G401 (cell line): ENCODE data around the gene AQP6. TPM values are rescaled to one million over a fixed set of nuclear protein-coding genes. Genes with fewer than 3 reads are reported as not detected.

Experiments used
- DNase-seq: peaks from one replicate; pipeline ENCODE4 v3.0.0-alpha.2; 2015; ENCODE audit warnings: low spot score
- in situ Hi-C: cut with HindIII; loops from 2 replicates; pipeline ENCODE4 v1.10.0; 2016; ENCODE audit warnings: low sequenced_read_pairs, mixed read lengths
- total RNA-seq: library from RNA; depleted of rRNA; stranded (reverse); fragments of >200 nt; shearing (Covaris generic); gene quantifications from 2 replicates; pipeline ENCODE4 v1.2.3, GENCODE V29; 2014; rRNA removed

AQP6 gene, protein sequence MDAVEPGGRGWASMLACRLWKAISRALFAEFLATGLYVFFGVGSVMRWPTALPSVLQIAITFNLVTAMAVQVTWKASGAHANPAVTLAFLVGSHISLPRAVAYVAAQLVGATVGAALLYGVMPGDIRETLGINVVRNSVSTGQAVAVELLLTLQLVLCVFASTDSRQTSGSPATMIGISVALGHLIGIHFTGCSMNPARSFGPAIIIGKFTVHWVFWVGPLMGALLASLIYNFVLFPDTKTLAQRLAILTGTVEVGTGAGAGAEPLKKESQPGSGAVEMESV
- total RNA-seq: 0.37 and 1.6 TPM in 2 replicates

DNA sequence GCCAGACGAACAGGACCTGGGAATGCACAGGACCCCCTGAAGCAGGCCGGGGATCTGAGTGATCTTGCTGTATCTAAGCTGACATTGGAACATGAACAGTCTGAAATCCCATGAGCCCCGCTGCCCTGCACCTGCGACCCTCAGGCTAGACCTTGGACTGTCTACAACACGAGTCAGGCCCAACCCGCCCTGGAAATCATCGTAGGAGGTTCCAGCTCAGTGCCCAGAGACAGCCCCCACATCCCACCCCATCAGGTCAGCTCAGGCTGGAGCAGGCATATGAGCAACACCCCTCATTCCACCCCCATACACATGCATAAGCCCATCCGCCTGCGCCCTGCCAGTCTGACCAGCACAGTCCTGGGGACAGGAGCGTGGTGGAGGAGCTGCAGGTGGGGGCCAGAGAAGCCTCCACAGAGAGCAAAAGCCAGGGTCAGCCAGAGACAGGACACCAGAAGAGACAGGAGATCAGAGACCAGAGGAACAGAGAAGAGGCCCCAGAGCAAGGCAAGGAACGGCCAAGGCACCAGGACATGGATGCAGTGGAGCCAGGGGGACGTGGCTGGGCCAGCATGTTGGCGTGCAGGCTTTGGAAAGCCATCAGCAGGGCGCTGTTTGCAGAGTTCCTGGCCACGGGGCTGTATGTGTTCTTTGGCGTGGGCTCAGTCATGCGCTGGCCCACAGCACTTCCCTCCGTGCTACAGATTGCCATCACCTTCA lies at the start of gene AQP6:
Gene AQP6 (plus strand): TSS at position 307 of the 720 bp plus-strand sequence. CDS start 227 bp downstream, at position 534.
- DNase-seq: no peak
- in situ Hi-C loops: no loop called here

DNA sequence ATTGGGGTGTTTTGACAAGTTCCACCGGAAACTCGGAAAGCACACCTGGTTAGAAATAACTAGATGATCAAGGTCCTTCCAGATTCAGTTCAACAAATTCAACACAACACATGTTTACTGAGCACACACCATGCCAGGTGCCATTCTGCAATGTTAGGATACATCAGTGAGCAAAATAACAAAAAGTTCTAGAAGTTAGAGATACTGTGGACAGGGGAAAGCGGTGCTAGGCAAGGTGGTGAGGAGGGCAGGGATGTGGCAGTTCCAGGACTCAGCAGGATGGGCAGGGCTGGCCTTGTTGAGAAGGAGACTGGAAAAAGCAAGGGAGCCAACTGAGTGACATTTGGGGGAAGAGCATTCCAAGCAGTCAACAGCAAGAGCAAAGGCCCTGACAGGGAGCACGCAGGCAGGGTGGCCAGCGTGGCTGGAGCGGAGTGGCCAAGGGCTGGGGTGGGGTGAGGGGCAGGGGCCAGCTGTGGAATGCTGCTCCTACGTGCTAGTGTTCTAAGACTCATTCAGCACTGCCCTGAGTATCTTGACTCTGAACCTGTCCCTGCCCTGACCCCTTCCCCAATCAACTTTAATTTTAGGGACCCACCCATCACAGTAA lies 49.6 kb upstream of the AQP6 start:
- in situ Hi-C loops: no loop called here

DNA sequence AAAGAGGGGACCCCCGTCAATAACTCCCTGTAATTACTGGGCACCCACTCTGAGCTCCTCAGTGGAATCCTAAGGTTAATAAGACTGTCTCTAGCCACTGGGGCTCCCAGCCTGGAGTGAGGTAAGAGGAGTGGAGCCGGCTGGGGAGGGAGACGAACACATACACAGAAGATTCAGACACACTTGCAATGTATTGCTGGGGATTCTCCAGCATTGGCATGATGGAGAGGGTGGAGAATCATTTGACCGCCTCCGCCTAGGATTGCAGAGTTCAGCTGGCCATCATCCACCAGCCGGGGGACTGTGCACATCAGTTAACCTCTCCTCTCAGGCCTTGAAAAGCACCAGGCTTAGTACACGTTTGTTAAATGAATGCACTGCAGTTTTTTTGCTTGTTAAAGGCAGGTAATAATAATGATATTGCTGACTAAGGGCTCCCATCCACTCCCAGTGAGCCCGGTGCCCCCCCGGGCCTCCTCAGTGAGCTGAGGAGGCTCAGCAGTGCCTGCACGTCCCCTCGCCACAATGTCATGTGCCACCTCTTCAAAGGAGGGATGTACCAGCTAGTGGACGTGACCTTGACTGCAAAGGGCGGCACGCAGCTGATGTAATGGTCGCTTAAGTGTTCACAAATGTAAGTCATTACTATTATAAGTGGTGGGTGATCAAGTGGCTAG lies 48.7 kb upstream of the AQP6 start:
- no peak for DNase-seq
- in situ Hi-C loops: no loop called here

More for the DNA sequence above, 49.6 kb upstream of the AQP6 start:
- no peak for DNase-seq

DNA sequence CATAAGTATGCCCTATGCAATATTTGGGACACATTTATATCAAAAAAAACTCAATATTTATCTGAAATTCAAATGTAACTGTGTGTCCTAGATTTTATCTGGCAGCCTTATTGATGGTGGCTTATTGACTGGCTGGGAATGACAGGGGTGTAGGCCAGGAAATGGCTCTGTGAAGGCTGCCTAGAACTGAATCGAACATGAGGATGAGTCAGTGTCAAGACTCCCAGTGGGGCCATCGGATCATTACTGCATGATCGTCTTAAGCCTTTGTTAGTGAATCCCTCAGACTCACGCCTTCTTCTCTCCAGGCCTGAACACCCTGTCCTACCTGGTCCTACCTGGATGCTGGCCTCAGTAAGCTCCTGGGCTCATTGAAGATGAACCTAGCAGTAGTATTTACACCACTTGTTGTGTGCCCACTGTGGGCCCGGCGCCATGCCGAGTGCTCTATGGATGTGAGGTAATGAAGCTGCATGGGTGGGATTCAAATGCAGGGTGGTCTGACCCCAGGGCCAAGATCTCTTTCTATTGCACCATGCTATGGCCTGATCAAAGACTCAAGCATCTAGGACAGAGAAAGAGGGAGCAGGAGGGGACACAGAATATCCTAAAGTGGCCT lies 48.0 kb upstream of the AQP6 start:
- DNase-seq: no peak
- in situ Hi-C loops: no loop called here

DNA sequence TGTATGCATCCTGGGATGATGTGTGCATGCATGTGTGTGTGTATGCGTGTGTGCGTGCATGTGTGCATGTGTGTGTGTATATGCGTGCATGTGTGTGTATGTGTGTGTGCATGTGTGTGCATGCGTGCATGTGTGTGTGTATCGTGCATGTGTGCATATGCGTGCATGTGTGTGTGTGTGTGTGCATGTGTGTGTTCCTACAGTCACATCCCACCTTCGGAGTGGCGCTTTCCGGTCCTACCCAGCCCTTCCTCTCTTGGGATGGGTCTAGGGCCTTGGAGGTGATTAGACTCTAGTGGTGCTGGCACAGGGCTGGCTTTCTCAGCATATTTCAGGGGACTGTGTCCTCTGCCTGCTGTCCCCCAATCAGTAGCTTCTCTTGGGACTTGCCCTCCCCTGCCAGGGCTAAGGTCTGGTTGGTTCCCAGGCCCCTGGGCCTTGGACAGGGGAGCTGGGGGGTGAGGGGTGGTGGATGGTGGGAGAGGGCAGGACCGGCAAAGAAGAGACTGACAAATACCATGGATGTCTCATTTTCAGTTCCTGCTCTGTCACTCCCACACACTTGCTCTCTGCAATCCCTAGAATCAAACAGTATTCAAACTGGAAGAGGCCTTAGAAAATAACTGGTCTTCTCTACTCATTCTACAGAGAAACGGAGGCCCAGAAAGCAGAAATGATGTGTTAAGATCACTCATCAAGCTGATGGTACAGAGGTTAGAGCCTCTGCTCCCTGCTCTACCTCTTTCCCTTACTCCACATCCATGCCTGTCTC lies 47.1 kb upstream of the AQP6 start:
- in situ Hi-C loops: no loop called here

DNA sequence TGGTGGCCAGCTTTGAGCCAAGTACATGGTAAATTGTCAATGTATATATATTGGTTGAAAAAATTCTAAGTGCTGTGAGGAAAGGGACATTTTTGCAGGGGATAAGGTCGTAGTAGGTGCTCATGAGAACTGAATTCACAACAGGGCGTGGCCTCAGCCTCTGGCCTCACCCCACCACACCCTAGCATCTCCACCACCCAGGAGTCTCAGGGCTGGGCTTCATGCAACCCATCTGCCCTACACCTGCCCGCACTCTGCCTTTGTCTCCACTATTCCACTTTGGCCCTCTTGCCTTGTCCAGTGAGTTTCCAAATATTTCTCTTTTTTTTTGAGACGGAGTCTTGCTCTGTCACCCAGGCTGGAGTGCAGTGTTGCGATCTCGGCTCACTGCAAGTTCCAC lies 44.3 kb upstream of the AQP6 start:
- no peak for DNase-seq
- in situ Hi-C loops: no loop called here

More for the DNA sequence above, 47.1 kb upstream of the AQP6 start:
- no peak for DNase-seq

DNA sequence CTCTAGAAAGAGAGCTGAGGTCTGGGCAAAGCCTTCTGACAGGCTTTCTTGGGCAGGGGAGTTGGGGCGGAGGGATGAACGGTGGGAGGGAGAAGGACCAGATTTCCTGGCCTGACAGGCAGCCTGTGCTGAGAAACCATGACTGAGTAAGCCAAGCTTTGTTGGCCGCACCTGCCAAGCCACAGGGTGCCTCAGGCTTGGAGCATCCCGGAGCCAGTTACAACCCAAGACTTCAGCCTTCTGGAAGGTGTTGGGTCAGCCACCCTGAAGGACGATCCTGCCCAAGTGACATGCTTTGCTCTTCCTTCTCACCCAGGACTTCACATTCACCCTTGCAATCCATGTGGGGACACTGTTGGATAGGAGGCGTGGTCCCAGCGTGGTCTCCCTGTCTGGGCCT lies 43.2 kb upstream of the AQP6 start:
- in situ Hi-C loops: no loop called here
- peak; percentile 6 for DNase-seq

DNA sequence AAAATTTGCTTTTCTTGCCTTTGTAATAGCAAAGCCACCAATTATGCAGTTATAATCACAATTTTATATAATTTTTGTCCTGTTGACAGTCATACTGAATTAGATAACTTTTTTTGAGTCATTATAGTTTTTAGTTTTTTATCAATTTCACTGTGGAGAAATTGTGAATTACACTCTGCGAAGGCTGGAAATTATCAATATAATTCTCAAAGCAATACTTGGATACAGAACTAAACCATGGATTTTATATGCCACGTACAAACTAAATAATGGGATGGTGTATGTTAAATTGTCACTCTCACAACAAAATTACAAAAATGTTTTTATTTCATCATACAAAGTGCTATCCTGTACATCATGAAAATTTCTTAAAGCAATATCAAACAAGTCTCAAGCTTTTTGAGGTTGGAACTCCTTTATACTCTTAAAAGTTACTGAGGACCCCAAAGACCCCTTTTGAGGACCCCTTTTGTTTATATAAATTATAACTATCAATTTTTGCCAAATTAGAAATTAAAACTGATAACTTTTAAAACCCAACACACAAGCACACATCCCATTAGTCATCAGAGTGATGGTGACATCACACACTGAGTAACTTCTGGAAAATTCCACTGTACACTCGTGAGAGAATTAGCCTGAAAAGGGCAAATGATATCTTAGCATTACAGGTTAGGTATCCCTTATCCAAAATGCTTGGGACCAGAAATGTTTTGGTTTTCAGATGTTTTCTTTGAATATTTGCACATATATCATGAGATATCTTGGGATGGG lies 42.0 kb upstream of the AQP6 start:
- in situ Hi-C loops: no loop called here
- no peak for DNase-seq

DNA sequence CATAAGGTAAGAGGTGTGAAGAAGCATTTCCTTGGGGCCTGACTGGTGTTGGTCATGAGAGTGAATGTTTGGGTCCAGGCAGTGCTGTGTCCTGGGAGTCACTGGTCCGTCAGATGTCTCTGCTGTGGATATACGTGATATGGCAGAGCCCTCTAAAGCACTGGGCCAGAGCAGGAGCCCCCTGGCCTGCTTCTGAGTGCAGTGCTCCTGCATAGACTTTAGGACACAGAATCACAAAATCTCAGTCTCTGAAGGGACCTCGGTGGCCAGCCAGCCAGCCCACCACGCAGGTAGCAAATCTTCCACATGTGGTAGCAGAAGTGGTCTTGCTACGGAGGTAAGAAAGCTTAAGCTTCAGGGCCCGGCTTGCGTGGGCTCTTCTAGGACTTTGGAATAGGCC lies 40.7 kb upstream of the AQP6 start:
- in situ Hi-C loops: no loop called here

DNA sequence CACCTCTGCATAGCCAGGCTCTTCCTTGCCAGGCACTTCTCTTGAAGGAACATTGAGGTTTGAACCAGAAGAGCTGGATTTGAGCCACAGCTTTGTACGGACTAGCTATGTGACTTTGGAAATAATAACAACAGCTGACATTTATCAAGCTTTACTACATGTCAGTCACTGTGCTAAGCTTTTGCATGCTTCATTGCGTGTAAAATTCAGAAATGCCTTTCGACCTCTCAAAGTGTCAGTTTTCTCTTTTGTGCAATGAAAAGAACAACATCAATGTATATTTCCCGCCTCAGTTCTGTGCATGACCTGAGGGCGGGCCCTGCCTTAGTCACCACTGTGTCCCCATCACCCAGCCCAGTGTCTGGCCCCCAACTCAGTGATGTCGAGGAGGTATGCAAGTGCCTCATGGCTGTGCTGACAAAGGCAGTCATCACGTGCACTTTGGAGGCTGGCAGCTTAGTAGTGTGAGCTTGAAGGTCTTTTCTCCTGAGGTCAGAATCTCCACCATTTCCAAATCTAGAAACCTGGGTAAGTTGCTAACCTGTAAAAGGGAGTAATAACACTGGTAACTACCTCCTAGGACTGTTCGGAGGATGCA lies 40.1 kb upstream of the AQP6 start:
- in situ Hi-C loops: no loop called here
- DNase-seq: no peak

More for the DNA sequence above, 40.7 kb upstream of the AQP6 start:
- no peak for DNase-seq

DNA sequence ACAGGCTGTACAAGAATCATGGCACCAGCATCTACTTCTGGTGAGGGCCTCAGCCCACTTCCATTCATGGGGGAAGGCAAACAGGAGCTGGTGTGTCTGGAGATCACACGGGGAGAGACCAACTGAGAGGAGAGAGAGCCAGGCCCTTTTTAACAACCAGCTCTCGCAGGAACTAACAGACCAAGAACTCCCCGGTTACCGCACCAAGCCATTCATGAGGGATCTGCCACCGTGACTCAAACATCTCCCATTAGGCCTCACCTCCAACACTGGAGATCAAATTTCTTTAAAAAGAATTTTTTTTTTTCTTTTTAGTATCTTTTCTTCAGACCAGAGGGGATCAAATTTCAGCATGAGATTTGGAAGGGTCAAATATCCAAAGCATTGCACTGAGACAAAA lies 39.0 kb upstream of the AQP6 start:
- DNase-seq: no peak
- in situ Hi-C loops: no loop called here

DNA sequence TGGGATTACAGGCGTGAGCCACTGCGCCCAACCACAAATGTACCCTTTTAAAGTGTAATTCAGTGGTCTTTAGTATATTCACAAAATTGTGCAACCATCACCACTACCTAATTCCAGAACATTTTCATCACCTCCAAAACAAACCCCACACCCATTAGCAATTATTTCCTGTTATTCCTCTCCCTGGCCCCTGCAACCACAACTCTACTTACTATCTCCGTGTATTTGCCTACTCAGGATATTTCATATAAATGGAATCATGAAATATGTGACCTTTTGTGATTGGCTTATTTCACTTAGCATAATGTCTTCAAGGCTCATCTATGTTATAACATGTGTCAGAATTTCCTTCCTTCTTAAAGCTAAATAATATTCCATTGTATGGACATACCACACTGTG lies 38.2 kb upstream of the AQP6 start:
- DNase-seq: no peak
- in situ Hi-C loops: no loop called here

DNA sequence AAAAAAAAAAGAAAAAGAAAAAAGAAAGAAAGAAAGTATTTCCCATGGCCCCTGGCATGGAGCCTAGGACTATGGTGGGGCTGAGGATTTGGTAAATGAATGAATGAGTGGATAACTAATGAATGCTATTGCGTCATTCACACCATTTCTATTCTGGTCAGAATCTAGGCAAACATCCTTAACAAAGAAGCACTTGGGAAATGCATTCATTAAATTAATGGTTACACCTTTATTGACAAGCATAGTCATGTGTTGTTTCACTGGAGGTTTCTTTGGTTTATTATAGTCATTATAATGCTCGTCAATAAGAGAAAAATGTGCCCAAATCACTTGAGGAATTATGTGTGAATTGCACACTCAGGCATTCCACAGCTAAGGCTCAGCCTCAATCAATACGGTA lies 35.8 kb upstream of the AQP6 start:
- DNase-seq: no peak
- in situ Hi-C loops: no loop called here

DNA sequence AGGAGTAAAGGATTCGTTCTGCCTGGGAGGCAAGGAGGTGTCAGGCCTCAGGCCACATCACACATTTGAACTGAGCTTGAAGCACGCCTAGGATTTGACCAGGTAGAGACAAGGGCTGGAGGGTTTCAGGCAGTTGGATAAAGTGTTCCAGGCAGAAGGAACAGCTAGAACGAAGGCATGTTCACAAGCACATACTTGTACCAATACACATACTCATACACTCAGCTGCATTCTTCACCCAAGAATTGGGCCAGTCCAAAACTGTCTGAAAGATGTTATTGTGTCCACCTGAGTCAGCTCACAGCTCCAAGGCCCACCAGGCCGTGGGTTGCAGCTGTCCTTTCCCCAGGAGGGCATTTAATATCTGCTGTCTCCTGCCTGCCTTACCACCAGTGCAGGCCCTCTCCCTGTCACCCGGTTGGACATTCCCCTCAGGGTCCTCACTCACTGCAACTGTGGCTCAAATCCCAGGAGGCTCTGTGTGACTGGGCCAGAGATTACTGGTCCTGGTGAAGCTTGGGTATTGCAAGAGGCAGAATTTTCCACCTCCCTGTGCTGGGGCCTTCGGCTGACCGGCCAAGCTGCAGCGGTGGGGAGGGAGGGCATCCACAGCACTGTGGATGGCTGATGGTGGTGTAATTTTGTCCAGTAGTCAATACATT lies 35.0 kb upstream of the AQP6 start:
- in situ Hi-C loops: no loop called here

DNA sequence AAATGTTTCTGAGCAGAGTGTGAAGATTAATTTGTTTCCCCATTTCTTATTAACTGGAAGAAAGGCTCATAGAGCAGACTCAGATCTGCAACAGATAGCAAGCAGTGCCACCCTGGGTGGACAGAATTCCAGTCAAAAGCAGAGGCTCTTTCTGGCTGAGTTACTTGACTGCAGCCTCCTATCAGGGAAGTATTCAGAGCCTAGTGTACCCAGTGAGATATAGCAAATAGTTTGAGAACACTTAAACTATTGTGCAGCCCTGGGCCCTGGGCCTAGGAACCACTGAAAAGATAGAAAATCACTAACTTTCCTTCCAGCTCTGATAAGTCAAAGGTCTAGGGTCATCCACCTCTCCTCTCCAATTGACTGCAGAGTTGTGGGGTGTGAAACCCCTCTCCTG lies 33.4 kb upstream of the AQP6 start:
- DNase-seq: no peak
- in situ Hi-C loops: no loop called here

More for the DNA sequence above, 35.0 kb upstream of the AQP6 start:
- DNase-seq: no peak

DNA sequence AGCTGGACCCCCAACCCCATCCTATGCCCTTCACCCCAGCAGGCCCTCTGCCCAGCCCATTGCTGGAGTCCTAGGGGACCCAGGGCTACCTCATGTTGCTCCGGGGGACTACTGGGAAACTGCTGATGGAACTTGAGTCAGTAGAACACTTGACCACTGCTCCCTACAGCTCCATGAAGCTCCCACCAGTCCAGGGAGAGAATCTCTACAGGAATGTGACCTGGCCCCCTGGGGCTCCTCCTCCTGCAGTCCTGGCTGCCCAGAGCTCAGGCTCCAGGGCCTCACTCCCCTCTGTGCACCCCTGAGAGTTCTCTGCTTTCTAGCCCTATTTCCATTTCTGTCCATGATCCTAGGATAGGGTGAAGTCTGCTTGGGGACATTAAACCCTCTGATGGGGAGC lies 33.0 kb upstream of the AQP6 start:
- DNase-seq: no peak
- in situ Hi-C loops: no loop called here
